GM19025 (cell line): ENCODE measurements around the gene NDUFAF5.

Experiments used
- ATAC-seq: cut with Tn5 transposase; IDR thresholded peaks from one replicate; pipeline ENCODE4 v1.9.1; 2021; ENCODE audit warnings: mild to moderate bottlenecking, low read depth, moderate library complexity; ENCODE audit not compliant: unreplicated experiment

Gene NDUFAF5

DNA sequence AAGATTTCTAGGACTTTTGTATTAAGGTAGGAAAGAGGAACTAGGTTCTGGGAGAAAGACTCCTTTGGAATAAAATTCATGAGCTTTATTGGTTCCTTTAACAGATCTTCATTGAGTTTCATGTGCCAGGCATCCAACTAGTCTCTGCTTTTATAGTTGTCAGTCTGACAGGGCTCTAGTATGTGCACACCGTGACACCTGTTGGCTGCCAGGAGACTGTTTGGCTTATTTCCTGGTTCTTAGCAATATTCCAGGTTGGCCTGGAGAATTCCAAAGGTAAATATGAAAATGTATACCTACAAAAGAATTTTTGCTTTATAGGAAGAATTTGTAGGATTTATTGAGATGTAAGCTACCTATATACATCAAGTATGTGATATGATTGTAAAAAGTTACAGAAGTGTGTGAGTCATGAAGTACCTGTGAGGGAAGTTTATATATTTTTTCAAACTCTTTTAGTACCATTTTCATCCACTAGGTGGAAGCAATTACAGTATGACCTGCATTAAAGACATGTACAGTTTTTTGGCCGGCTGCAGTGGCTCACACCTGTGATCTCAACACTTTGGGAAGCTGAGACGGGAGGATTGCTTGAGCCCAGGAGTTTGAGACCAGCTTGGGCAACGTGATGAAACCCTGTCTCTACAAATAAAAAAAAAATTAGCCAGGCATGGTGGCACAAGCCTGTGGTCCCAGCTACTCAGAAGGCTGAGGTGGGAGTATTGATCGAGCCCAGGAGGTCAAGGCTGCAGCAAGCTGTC, 35.2 kb downstream of the NDUFAF5 start:
- ATAC-seq = peak; percentile 61

DNA sequence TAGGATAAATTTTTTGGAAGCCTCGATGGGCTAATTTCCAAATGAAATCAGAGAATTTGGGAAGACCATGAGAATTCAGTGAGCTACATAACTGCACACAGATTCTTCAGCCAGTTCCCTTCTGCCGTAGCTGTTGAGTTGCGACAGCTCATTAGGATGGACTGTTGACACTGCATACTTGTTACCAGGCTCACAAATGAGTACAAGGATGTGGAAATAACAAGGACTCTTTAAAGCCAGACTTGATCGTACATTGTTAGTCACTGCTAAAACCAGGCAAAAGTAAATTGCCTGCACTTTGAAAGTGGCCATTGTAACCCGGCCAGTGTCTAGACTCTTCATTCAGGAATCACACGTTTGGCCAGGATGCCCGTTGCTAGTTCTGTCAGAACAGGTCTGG, 37.0 kb downstream of the NDUFAF5 start:
- ATAC-seq = no peak

DNA sequence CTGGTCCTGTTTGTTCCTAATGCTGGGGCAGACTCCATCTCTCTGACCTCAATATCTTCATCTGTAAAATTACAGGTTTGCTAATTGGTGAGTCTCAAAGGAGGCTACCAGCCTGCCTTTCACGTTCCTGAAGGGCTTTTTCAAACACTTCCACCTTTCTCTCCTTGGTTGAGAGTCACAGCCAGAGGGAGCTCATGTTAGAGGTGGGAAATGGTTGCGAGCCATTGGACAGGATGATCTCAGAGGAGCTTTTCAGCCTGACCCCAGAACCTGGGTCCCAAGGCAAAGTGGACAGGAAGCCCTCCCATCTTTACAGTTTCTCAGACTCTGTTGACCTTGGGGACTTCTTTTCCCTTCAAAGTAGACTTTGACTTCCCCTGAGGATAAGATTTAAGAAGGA, 37.6 kb downstream of the NDUFAF5 start:
- ATAC-seq = no peak

DNA sequence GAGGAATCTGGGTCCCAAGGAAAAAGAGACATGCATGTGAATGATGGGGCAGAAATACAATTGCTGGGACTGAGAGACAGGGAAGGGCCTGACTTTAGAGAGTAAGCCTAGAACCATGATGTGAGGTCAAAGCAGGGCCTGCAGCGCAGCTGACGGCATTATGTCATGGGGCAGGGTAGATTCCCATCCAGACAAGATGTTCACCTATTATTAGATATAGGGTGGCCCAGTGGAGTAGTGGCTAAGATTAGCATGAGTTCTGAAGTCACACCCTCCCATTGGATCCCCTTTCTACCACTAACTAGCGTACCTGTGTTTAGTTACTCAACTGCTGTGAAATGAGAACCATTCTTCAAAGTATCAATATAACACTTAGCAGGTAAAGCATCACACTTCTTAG, 39.6 kb downstream of the NDUFAF5 start:
- ATAC-seq = no peak

DNA sequence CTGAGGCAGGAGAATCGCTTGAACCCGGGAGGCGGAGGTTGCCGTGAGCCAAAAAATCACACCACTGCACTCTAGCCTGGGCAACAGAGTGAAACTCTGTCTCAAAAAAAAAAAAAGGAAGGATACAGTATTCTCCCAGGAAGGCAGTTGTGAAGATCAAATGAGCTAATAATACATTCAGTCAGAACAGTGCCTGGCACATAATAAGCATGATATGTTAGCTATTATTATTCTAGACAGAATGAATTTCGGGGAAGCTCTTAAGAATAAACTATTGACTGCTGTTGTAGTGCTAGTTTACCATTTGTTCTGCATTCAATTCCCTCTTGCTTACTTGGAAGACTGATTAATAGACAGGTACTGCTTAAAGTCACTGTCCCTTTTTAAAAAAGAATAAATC, 40.6 kb downstream of the NDUFAF5 start:
- no peak for ATAC-seq

DNA sequence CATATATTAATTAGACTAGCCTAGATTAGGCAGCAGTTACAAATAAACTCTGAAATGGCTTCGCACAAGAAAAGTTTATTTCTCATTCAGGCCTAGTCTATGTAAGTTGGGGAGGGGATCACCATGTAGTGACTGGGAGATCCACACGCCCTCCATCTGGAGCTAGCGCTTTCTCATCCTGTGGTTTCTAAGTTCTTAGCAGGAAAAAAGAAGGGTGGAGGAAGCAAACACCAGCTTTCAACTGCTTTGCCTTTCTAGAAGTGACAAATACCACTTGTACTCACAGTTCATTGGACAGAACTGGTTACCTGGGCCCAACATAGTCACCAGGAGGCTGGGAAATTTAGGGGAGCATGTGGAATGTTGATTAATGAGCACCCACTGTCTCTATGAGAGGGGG, 46.6 kb downstream of the NDUFAF5 start:
- no peak for ATAC-seq

DNA sequence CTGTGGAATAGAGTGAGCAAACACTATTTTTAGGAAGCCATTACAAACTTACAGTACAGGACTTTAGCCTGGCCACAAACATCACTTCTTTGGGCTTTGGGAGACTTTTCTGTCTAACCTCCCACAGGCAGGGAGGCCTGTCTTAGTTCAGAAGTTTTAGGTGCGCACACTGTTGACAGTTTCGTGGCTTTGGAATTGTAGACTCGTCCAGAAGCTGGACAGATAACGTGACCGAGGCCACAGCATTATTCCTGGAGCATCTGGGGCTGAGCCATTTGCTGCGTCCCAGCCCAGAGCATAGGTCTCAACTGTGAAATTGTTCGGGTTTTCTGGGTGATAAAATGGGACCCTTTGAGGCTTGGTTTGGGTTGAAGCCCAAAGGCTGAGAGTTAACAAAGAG, 53.8 kb downstream of the NDUFAF5 start:
- no peak for ATAC-seq

DNA sequence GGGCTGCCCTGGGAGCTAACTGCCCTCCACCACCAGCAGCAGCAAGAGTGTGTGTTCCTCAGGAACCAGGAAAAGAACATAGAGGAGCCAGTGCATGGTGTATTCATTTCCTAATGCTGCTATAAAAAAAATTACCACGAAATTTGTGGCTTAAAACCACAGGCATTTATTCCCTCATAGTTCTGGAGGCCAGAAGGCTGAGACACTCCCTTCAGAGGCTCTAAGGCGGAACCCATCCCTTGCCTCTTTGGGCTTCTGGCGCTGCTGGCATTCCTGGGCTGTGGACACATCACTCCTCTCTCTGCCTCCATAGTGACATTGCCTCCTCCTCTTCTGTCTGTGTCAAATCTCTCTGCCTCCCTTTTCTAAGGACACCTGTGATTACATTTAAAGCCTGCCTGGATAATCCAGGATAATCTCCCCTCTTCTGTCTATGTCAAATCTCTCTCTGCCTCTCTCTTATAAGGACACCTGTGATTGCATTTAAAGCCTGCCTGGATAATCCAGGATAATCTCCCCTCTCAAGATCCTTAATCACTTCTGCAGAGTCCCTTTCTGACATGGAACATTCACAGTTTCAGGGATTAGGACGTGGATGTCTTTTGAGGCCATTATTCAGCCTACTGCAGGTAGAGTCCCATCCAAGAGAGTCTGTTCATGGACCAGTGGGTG, 54.7 kb downstream of the NDUFAF5 start:
- ATAC-seq = no peak

DNA sequence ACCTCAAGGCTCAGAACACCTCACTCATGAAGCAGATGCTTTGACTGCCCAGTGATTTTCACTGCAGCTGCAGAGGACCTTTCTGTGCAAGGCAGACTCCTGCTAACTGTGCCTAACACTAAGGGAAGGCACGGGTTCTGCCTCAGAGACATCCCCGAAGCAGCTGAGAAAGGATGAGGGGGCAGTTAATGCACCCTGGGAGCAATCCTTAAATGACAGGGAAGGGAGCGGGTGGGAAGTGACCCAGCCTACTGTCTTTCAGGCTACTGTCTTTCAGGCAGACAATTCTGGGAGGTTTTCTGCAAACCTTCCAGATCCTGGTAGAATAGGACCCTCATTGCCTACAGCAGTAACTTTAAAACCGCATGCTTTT, 55.3 kb downstream of the NDUFAF5 start:
- no peak for ATAC-seq

DNA sequence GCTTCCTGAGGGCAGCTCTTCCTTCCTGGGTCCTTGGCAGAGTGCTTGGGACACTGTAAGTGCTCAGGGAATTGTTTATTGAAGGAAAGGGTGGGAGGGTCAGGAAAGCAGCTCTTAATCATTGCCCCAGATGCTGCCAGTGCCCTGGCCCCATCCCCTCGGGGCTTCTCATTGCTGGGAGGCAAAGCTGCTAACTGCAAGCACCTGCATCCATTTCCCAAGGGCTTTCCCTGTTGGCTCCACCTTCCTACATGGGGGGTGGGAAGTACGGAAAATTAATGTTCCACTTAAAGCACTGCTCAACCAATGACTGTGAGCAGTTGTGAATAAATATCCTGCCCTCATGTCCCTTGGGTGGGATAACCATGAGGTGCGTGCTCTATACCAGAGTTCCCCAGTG, 56.4 kb downstream of the NDUFAF5 start:
- ATAC-seq = no peak

DNA sequence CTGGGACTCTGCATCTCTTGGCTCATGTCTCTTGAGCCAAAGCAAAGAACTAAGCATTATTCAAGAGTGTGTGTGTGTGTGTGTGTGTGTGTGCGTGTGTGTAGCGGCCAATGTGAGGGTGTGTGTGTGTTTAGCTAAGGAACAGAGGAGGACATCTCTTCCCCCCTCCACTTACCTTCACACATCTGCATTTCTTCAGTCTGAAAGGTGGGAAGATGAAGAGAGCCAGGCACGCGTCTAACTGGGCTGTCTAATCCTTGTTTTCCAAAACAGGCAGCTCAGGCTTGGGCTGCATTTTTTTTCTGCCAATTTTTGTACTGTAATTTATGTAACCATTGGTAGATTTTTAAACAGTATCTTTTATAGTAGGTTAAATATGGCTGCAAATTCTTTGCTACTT, 59.5 kb downstream of the NDUFAF5 start:
- ATAC-seq = no peak

DNA sequence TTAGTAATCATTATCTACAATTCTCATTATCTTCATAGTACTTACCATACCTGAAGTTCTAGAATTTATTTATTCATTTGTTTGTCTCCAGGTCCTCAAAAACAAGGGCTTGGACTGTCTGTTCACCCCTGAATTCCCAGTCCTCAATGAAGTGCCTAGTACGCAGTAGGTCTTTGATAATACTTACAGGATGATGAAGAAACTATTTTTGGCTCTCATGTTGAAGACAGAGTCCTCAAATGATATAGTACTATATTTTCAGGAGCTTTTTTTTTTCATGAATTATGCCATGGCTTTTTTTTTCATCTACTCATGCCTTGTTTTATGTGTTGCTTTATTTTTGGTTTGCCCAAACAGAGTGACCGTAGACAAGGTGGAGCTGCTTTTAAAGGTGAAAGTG, 66.5 kb downstream of the NDUFAF5 start:
- ATAC-seq = no peak

DNA sequence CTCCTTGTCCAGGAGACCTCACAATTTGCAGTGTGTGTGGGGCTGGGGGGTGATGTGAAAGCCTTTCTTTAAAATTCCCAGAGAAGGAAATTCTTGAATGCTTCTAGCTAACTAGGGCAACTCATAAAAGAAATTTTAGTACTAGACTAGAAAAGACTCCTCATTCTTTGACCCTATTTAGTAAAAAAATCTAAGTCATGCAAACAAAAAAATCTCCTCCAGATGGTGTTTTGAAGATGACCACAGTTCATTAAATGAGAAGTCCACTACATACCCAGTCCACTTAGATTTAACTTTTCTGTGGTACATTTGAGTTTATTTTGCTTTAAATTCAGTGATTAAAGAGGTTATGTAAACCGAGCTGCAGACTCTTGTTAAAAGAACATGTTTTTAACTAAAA, 67.5 kb downstream of the NDUFAF5 start:
- no peak for ATAC-seq

DNA sequence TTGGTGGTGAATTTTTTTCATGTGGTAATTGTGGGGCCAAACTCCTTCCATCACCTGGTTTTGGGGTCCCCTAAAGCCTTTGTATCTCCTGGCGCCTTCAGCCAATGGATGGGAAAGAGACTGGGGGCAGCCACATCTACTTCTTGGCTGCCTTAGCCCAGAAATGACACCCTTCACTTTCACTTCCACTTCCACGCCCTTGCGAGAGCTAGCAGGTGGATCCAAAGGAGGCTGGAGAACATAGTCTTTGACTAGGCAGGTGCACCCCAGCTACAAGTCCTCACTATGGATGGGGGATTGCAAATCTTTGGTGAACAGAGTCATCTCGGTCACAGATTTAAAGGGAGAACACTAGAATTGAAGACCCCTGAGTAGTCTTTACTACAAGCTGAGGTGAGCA, 70.8 kb downstream of the NDUFAF5 start:
- no peak for ATAC-seq

DNA sequence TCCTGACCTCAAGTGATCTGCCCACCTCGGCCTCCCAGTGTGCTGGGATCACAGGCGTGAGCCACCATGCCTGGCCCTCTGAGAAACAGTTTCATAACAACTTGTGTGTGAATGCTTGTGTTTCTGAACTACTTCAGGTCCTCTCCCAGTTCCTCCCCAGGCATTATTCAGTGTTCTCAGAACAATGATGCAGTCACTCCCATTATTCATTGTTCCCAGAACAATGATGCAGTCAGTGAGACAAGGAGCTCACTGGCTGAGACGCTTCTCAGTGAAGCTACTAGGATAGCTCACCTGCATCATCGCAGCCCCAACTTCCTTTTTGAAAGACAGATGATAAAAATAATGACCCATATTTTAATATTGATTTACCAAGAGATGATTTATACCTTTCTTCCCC, 71.5 kb downstream of the NDUFAF5 start:
- no peak for ATAC-seq

DNA sequence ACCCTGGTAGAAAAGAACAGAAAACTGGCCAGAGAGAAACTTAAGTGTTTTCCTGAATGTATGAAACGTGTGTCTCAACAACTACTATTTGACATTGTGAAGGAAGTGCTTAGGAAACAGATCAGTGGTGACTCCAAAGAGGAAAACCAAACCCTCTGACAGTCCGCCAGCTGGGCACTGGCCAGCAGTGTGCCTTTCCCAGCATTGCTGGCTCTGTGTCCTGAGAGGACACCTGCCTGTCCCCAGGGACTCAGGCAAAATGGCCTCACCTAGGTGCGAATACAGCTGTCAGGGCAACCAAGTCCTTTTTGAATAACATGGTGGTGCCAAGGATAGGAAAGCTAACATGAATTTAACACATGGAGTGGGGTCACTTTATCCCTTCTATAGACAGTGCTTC, 72.5 kb downstream of the NDUFAF5 start:
- ATAC-seq = no peak

DNA sequence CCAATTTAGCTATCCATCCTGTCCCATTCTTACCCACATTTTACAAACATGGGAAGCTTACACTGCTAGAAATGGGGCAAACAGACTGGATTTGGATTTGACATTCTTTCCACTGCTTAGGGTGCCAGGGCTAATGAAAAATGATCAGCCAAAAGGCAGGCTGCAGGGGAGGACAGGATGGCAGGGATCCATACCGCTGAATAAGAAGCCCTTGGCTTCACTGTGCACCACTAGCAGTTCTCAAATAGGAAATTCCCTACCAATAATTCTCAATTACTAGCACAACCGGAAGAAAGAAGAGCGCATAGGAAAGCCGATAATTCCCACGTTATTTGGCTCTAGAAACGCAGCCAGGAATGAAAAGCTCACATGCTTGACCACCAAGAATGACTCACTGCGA, 73.1 kb downstream of the NDUFAF5 start:
- ATAC-seq = no peak

DNA sequence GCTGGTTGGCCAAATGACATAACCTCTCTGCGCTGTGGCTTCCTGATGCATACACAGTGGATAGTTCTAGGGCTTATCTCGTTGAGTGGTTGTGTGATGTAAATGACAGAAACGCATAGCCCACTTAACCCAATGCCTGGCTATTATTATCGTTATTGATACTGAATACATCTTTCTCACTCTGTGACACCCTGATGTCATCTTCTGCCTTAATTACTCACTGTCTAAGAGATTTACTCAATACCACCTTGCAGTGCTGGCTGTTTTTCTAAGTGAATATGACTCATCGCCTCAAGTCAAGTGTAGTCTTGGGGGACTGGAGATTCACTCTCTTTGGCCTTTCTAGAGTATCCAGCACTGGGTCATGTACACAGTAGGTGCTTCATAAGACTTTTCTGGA, 73.6 kb downstream of the NDUFAF5 start:
- ATAC-seq = no peak

DNA sequence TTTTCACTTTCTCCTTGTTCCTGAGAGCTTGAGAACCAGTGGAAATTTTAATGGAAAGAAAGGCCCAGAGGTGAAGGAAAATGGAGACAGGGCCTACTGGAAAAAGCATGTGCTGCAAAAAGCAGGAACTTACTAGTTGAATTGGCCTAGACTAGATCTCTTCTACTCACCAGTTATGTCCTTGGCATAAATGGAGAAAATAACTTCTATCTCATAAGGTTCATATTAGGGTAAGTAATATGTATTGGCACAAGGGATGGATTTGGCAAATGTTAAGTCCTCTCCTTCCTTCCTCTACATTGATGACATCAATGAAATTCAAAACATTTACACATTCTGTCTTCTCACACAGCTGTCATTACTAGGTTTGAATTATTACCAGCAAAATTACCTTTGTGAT, 74.0 kb downstream of the NDUFAF5 start:
- no peak for ATAC-seq

DNA sequence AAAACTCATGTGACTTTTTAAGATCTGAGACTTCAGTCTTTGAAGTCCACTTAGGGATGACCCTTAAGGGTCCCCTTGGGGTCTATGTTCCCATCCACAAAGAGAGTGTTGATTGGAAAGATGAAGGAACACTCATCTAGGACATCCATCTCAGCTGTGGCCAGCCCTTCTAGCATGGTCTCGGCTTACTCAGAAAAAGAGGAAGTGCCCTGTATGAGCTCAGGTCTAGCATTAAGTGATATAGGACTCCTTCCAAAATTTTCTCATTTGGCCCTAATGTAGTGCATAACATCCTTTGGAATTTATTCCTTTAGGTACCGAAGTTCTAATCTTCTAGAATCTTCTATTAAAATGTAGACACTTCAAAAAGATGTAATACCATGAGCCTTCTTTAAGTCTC, 77.4 kb downstream of the NDUFAF5 start:
- ATAC-seq = no peak

DNA sequence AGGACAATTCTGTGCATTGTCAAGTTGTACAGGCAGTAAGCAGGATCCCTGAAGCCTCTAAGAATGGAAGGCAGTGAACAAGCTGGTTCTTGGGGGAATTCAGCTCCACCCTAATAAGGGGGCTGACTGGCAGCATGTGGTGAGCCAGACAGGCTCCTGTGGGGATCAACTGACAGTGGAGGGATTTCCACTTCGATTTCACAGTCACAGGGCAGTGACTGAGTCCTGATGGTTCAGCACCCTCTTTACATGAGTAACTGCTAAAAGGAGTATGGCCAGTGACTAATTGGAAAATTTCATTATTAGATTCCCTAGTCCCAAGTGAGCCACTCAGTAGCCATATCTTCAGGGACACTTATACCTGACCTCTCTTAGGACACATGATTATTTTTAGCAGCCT, 78.4 kb downstream of the NDUFAF5 start:
- ATAC-seq = no peak

DNA sequence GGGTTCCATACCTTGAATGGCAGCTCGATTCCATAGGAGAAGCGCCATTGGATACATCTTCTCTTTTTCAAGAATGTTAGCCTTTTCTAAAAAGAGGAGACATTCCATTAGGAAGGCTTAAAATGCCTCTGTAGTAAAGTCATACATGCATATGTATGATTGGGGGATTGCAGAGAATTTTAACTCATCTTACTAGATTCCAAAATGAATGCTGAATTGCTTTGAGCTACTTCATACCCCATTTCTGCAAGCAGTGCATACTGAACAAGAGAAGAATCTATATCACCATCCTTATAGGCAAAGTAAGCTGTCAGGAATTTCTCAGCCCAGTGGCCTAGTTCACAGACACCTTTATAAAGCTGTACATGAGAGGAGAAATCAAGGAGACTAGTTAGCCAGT, 80.3 kb downstream of the NDUFAF5 start:
- ATAC-seq = no peak
